ENCODE measurements around the gene BOD1L2.

BOD1L2 gene

GRCh38 chr18:57171026-57171425 is 24.1 kb downstream of the BOD1L2 start:
- DNase-seq (ENCODE audit: low read depth): no peak
- H3K4me3 ChIP-seq (replicated peaks; ENCODE audit: low read depth, low read length): no peak overlapping the region
- TF ChIP-seq CTCF (IDR thresholded peaks at IDR 0.05; ENCODE audit: low read length, missing control alignments): no peak

GRCh38 chr18:57175532-57175931 is 28.6 kb downstream of the BOD1L2 start:
- DNase-seq (ENCODE audit: low read depth): no peak
- no peak for TF ChIP-seq CTCF (IDR thresholded peaks at IDR 0.05; ENCODE audit: low read length, missing control alignments)
- H3K4me3 ChIP-seq (replicated peaks; ENCODE audit: low read depth, low read length): no peak overlapping the region

- TF ChIP-seq CTCF (IDR thresholded peaks at IDR 0.05; ENCODE audit: low read length, missing control alignments): no peak
- DNase-seq (ENCODE audit: low read depth): no peak
- H3K4me3 ChIP-seq (replicated peaks; ENCODE audit: low read depth, low read length): no peak overlapping the region
Observed at GRCh38 chr18:57185434-57185833, 38.5 kb downstream of the BOD1L2 start.

GRCh38 chr18:57188851-57189557 is 42.1 kb downstream of the BOD1L2 start:
- no peak overlapping the region for H3K4me3 ChIP-seq (replicated peaks; ENCODE audit: low read depth, low read length)
- DNase-seq (ENCODE audit: low read depth): no peak
- no peak for TF ChIP-seq CTCF (IDR thresholded peaks at IDR 0.05; ENCODE audit: low read length, missing control alignments)

- DNase-seq (ENCODE audit: low read depth): no peak
- no peak overlapping the region for H3K4me3 ChIP-seq (replicated peaks; ENCODE audit: low read depth, low read length)
- TF ChIP-seq CTCF (IDR thresholded peaks at IDR 0.05; ENCODE audit: low read length, missing control alignments): no peak
Observed at GRCh38 chr18:57190026-57190425, 43.1 kb downstream of the BOD1L2 start.

GRCh38 chr18:57194070-57194469 is 47.2 kb downstream of the BOD1L2 start:
- TF ChIP-seq CTCF (IDR thresholded peaks at IDR 0.05; ENCODE audit: low read length, missing control alignments): no peak
- DNase-seq (ENCODE audit: low read depth): no peak
- no peak overlapping the region for H3K4me3 ChIP-seq (replicated peaks; ENCODE audit: low read depth, low read length)

GRCh38 chr18:57194622-57195021 is 47.7 kb downstream of the BOD1L2 start:
- TF ChIP-seq CTCF (IDR thresholded peaks at IDR 0.05; ENCODE audit: low read length, missing control alignments): no peak
- no peak overlapping the region for H3K4me3 ChIP-seq (replicated peaks; ENCODE audit: low read depth, low read length)
- no peak for DNase-seq (ENCODE audit: low read depth)
